CD4-positive, alpha-beta T cell (primary cell): ENCODE results near the gene SS18L1. TPM values are rescaled to one million over a fixed set of nuclear protein-coding genes. Genes with fewer than 3 reads are reported as not detected.

ENCODE experiments used
- ATAC-seq: fragments of 200-7000 bp; cut with Tn5 transposase; one replicate; pipeline ENCODE4 v1.10.0; 2022; ENCODE audit warnings: mild to moderate bottlenecking; ENCODE audit not compliant: poor library complexity
- CTCF ChIA-PET: fragments of 350-600 bp; sonication (Branson Sonifier 250); formaldehyde crosslinking; loops from one replicate; lab custom pipeline; 2021; ENCODE audit warnings: antibody characterized with exemption, inconsistent platforms; lab: Charles Lee
- POLR2A ChIA-PET: fragments of 350-600 bp; sonication (Branson Sonifier 250); formaldehyde crosslinking; loops from one replicate; lab custom pipeline; 2021; ENCODE audit warnings: antibody characterized with exemption, inconsistent platforms; lab: Charles Lee
- DNase-seq, 14 experiments: peaks; one replicate each; pipeline ENCODE4 v3.0.0-alpha.2; 2013 to 2020; ENCODE audit warnings: mixed read lengths in 2 of 14
- H3K27ac ChIP-seq, 2 donors: one replicate each; pipeline versions ENCODE4 v1.5.1 to v1.7.0; 2013; ENCODE audit warnings: low read length in 2 of 2, low read depth in 1 of 2, mild to moderate bottlenecking in 1 of 2
- H3K27me3 ChIP-seq, 2 experiments: 1 replicate in 1 of 2; 2 replicates in 1 of 2; pipeline versions ENCODE4 v1.6.1 to v1.7.0; 2013; ENCODE audit warnings: low read length in 2 of 2, control low read depth in 1 of 2, mild to moderate bottlenecking in 1 of 2, moderate library complexity in 1 of 2; ENCODE audit not compliant: insufficient read depth in 2 of 2, control insufficient read depth in 1 of 2
- H3K36me3 ChIP-seq: one replicate; pipeline ENCODE4 v1.6.1; 2013; ENCODE audit warnings: low read length, control low read depth; ENCODE audit not compliant: insufficient read depth
- H3K4me1 ChIP-seq: one replicate; pipeline ENCODE4 v1.6.1; 2013; ENCODE audit warnings: low read length, control low read depth; ENCODE audit not compliant: insufficient read depth
- H3K4me3 ChIP-seq: one replicate; pipeline ENCODE4 v1.5.1; 2013; ENCODE audit warnings: mild to moderate bottlenecking, low read length, moderate library complexity
- H3K9me3 ChIP-seq, 2 experiments: 1 replicate in 1 of 2; 2 replicates in 1 of 2; pipeline versions ENCODE4 v1.6.1 to v1.7.0; 2013; ENCODE audit warnings: low read length in 2 of 2, mild to moderate bottlenecking in 2 of 2, control low read depth in 1 of 2, moderate library complexity in 1 of 2; ENCODE audit not compliant: control insufficient read depth in 1 of 2, insufficient read depth in 1 of 2
- H3K27ac Mint-ChIP-seq: one replicate; pipeline ENCODE4 v1.8.0; 2020; ENCODE audit warnings: mixed read lengths
- H3K27me3 Mint-ChIP-seq: one replicate; pipeline ENCODE4 v1.8.0; 2021; ENCODE audit warnings: mixed read lengths
- H3K36me3 Mint-ChIP-seq: one replicate; pipeline ENCODE4 v1.8.0; 2021; ENCODE audit warnings: low read depth, mixed read lengths
- H3K4me1 Mint-ChIP-seq: one replicate; pipeline ENCODE4 v1.8.0; 2021; ENCODE audit warnings: low read depth, mixed read lengths
- H3K4me3 Mint-ChIP-seq: one replicate; pipeline ENCODE4 v1.8.0; 2020; ENCODE audit warnings: mild to moderate bottlenecking, mixed read lengths
- H3K9me3 Mint-ChIP-seq: one replicate; pipeline ENCODE4 v1.8.0; 2020; ENCODE audit warnings: mixed read lengths
- intact Hi-C, 2 experiments: fragments of 100-400 bp; cut with DNase I in 1 of 2; cut with micrococcal nuclease in 1 of 2; formaldehyde crosslinking; loops; one replicate each; pipeline versions ENCODE4 v1.15.1 to v1.9.0; 2023 to 2025; cut with DNase I, micrococcal nuclease
- total RNA-seq, 174 experiments: library from RNA in 2 of 174; stranded (reverse) in 2 of 174; gene quantifications; one replicate each; pipeline ENCODE4 v1.2.3 and lab custom pipeline; 2021 to 2026
- TF ChIP-seq, protein P1 (sequence below): fragments of 200-600 bp; IDR thresholded peaks from one replicate; pipeline ENCODE4 v1.8.0; 2022; ENCODE audit warnings: antibody characterized with exemption, mild to moderate bottlenecking

Gene SS18L1
- total RNA-seq, 2 experiments from 2014 or later, result 12.8 to 13.4 TPM

- H3K27ac Mint-ChIP-seq, result no peak overlapping the region
- H3K36me3 Mint-ChIP-seq, result peaks cover 33% of the 10 kb centered on the region
- no peak for ATAC-seq
- DNase-seq, result no peak
- Histone ChIP-seq H3K4me1 (no peaks in the 10 kb centered on the region), H3K27me3 (no peaks in the 10 kb centered on the region), H3K9me3 (no peaks in the 10 kb centered on the region), H3K36me3 (peaks cover 36% of the 10 kb centered on the region), H3K27ac (no peak overlapping the region), H3K4me3 (no peak overlapping the region)
- POLR2A ChIA-PET, result no interaction called here
- no peaks in the 10 kb centered on the region for H3K4me1 Mint-ChIP-seq
- intact Hi-C loops, result no loop called here
- no peaks in the 10 kb centered on the region for H3K27me3 Mint-ChIP-seq
- CTCF ChIA-PET, result no interaction called here
- H3K9me3 Mint-ChIP-seq, result no peaks in the 10 kb centered on the region
- no peak overlapping the region for H3K4me3 Mint-ChIP-seq
- TF ChIP-seq, protein P1, sequence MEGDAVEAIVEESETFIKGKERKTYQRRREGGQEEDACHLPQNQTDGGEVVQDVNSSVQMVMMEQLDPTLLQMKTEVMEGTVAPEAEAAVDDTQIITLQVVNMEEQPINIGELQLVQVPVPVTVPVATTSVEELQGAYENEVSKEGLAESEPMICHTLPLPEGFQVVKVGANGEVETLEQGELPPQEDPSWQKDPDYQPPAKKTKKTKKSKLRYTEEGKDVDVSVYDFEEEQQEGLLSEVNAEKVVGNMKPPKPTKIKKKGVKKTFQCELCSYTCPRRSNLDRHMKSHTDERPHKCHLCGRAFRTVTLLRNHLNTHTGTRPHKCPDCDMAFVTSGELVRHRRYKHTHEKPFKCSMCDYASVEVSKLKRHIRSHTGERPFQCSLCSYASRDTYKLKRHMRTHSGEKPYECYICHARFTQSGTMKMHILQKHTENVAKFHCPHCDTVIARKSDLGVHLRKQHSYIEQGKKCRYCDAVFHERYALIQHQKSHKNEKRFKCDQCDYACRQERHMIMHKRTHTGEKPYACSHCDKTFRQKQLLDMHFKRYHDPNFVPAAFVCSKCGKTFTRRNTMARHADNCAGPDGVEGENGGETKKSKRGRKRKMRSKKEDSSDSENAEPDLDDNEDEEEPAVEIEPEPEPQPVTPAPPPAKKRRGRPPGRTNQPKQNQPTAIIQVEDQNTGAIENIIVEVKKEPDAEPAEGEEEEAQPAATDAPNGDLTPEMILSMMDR, result no peak
These were observed 24.5 kb downstream of the SS18L1 start for GRCh38 chr20:62168061-62168460.

DNA sequence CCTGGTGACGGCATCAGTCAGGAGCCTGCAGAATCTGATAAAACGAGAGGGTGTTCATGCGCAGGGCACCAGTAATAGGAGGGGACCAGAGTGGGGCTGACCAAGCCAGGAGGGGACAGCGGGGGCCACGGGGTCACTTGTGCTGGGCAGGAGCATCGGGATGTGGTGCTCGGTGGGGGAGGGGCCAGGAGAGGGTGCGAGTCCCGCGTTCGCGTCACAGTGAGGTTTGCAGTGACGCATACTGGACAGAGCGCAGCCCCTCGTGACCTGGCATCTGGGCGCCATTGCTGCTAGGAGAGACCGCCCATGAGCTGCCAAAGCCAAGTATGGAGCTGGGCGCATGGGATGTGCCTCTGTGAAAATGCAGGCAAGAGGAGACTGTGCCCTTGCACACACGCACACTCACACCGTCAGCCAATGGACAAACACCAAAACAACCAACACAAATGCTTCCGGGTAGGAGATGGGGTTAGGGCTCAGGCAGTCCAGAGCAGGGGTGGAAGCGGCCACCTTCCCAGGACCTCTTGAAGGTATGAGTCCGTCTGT lies 25.4 kb downstream of the SS18L1 start:
- peaks cover 29% of the 10 kb centered on the region for H3K36me3 Mint-ChIP-seq
- Histone ChIP-seq H3K4me3 (no peak overlapping the region), H3K27ac (no peak overlapping the region), H3K9me3 (no peaks in the 10 kb centered on the region), H3K4me1 (no peaks in the 10 kb centered on the region), H3K27me3 (no peaks in the 10 kb centered on the region), H3K36me3 (peaks cover 29% of the 10 kb centered on the region)
- H3K4me1 Mint-ChIP-seq, result no peaks in the 10 kb centered on the region
- ChIA-PET POLR2A (no interaction called here), CTCF (no interaction called here)
- intact Hi-C loops, result no loop called here
- no peak overlapping the region for H3K27ac Mint-ChIP-seq
- H3K9me3 Mint-ChIP-seq, result no peaks in the 10 kb centered on the region
- no peaks in the 10 kb centered on the region for H3K27me3 Mint-ChIP-seq
- H3K4me3 Mint-ChIP-seq, result no peak overlapping the region
- TF ChIP-seq, protein P1, result no peak
- ATAC-seq, result no peak
- DNase-seq, result no peak

- H3K27me3 ChIP-seq, result no peaks in the 10 kb centered on the region
- H3K4me3 ChIP-seq, result no peak overlapping the region
- no peak overlapping the region for H3K27ac ChIP-seq
- Mint-ChIP-seq H3K4me1 (no peaks in the 10 kb centered on the region), H3K9me3 (no peaks in the 10 kb centered on the region), H3K27me3 (no peaks in the 10 kb centered on the region), H3K36me3 (peaks cover 26% of the 10 kb centered on the region), H3K4me3 (no peak overlapping the region), H3K27ac (no peak overlapping the region)
- POLR2A ChIA-PET, result no interaction called here
- peaks cover 20% of the 10 kb centered on the region for H3K36me3 ChIP-seq
- DNase-seq (no peak), ATAC-seq (no peak)
- intact Hi-C loops, result no loop called here
- CTCF ChIA-PET, result no interaction called here
- TF ChIP-seq, protein P1, result no peak
- no peaks in the 10 kb centered on the region for H3K4me1 ChIP-seq
- H3K9me3 ChIP-seq, result no peaks in the 10 kb centered on the region
These were observed 27.0 kb downstream of the SS18L1 start for GRCh38 chr20:62170536-62170935.
